SK-N-SH treated with all-trans-retinoic acid at 6 μM for 48 hours (cell line): ENCODE measurements around the gene DOK5.

Experiments
- ATAC-seq: fragments of 200-7000 bp; cut with Tn5 transposase; 3 replicates; pipeline ENCODE4 v1.9.1; 2020; ENCODE audit warnings: mild to moderate bottlenecking, moderate library complexity
- ARNTL ChIP-seq: fragments of 450-650 bp; formaldehyde crosslinking; IDR thresholded peaks from 2 replicates; pipeline ENCODE4 v1.5.0; 2020; ENCODE audit warnings: low read depth, mild to moderate bottlenecking, moderate library complexity, borderline replicate concordance
- BACH2 ChIP-seq: fragments of 250-450 bp; sonication (Bioruptor Pico); IDR thresholded peaks from 2 replicates; pipeline ENCODE4 v1.9.0; 2021; ENCODE audit warnings: mild to moderate bottlenecking, borderline replicate concordance
- CREB5 ChIP-seq: fragments of 250-450 bp; sonication (Bioruptor Pico); IDR thresholded peaks from 2 replicates; pipeline ENCODE4 v1.5.1; 2020; ENCODE audit warnings: low read depth, mild to moderate bottlenecking, moderate library complexity
- CSDC2 ChIP-seq: fragments of 250-450 bp; sonication (Bioruptor Pico); IDR thresholded peaks from 2 replicates; pipeline ENCODE4 v1.5.0; 2020; ENCODE audit warnings: mild to moderate bottlenecking, moderate library complexity
- ESRRG ChIP-seq: fragments of 250-450 bp; sonication (Bioruptor Pico); IDR thresholded peaks from 2 replicates; pipeline ENCODE4 v1.6.1; 2021; ENCODE audit warnings: mild to moderate bottlenecking
- GLIS3 ChIP-seq: fragments of 250-450 bp; sonication (Bioruptor Pico); IDR thresholded peaks from 2 replicates; pipeline ENCODE4 v1.5.0; 2020; ENCODE audit warnings: mild to moderate bottlenecking, moderate library complexity
- ISL1 ChIP-seq: fragments of 250-450 bp; sonication (Bioruptor Pico); IDR thresholded peaks from 2 replicates; pipeline ENCODE4 v2.1.2; 2022; ENCODE audit warnings: mild to moderate bottlenecking, moderate library complexity
- OSR1 ChIP-seq: fragments of 250-450 bp; sonication (Bioruptor Pico); IDR thresholded peaks from 2 replicates; pipeline ENCODE4 v1.8.0; 2022; ENCODE audit warnings: moderate library complexity, mild to moderate bottlenecking, inconsistent platforms
- PPARA ChIP-seq: fragments of 250-450 bp; sonication (Bioruptor Pico); IDR thresholded peaks from 2 replicates; pipeline ENCODE4 v1.5.0; 2020; ENCODE audit warnings: mild to moderate bottlenecking, borderline replicate concordance
- RARB ChIP-seq: fragments of 250-450 bp; sonication (Bioruptor Pico); IDR thresholded peaks from 2 replicates; pipeline ENCODE4 v1.8.0; 2021; ENCODE audit warnings: mild to moderate bottlenecking, moderate library complexity
- SNAI2 ChIP-seq: fragments of 250-450 bp; sonication (Bioruptor Pico); IDR thresholded peaks from 2 replicates; pipeline ENCODE4 v1.5.0; 2020; ENCODE audit warnings: mild to moderate bottlenecking, moderate library complexity
- TCF4 ChIP-seq: fragments of 250-450 bp; sonication (Bioruptor Pico); IDR thresholded peaks from 2 replicates; pipeline ENCODE4 v1.8.0; 2021; ENCODE audit warnings: mild to moderate bottlenecking, moderate library complexity, borderline replicate concordance
- ZC3H10 ChIP-seq: fragments of 250-450 bp; sonication (Bioruptor Pico); IDR thresholded peaks from 2 replicates; pipeline ENCODE4 v1.5.1; 2021; ENCODE audit warnings: mild to moderate bottlenecking, moderate library complexity
- ZFP30 ChIP-seq: fragments of 450-650 bp; formaldehyde crosslinking; IDR thresholded peaks from 2 replicates; pipeline ENCODE4 v1.5.0; 2022; ENCODE audit warnings: mild to moderate bottlenecking, moderate library complexity
- ZNF565 ChIP-seq: fragments of 450-650 bp; formaldehyde crosslinking; conservative IDR thresholded peaks from 2 replicates; pipeline ENCODE4 v1.5.0; 2020; ENCODE audit warnings: low read depth, mild to moderate bottlenecking, moderate library complexity
- ZNF70 ChIP-seq: fragments of 450-650 bp; formaldehyde crosslinking; IDR thresholded peaks from 2 replicates; pipeline ENCODE4 v1.5.0; 2020; ENCODE audit warnings: mild to moderate bottlenecking, moderate library complexity
- ZNF8 ChIP-seq: fragments of 450-650 bp; formaldehyde crosslinking; IDR thresholded peaks from 2 replicates; pipeline ENCODE4 v1.5.0; 2020; ENCODE audit warnings: mild to moderate bottlenecking, moderate library complexity
- TF ChIP-seq, protein P1 (sequence below): fragments of 250-450 bp; sonication (Bioruptor Pico); IDR thresholded peaks from 2 replicates; pipeline ENCODE4 v1.5.0; 2020; ENCODE audit warnings: mild to moderate bottlenecking, moderate library complexity
- TF ChIP-seq, protein P2 (sequence below): fragments of 250-450 bp; sonication (Bioruptor Pico); IDR thresholded peaks from 2 replicates; pipeline ENCODE4 v1.5.1; 2021; ENCODE audit warnings: mild to moderate bottlenecking, moderate library complexity
- TF ChIP-seq, protein P3 (sequence below): fragments of 250-450 bp; sonication (Bioruptor Pico); IDR thresholded peaks from 2 replicates; pipeline ENCODE4 v1.8.0; 2021; ENCODE audit warnings: low read depth, mild to moderate bottlenecking, moderate library complexity, borderline replicate concordance

The DOK5 gene

DNA sequence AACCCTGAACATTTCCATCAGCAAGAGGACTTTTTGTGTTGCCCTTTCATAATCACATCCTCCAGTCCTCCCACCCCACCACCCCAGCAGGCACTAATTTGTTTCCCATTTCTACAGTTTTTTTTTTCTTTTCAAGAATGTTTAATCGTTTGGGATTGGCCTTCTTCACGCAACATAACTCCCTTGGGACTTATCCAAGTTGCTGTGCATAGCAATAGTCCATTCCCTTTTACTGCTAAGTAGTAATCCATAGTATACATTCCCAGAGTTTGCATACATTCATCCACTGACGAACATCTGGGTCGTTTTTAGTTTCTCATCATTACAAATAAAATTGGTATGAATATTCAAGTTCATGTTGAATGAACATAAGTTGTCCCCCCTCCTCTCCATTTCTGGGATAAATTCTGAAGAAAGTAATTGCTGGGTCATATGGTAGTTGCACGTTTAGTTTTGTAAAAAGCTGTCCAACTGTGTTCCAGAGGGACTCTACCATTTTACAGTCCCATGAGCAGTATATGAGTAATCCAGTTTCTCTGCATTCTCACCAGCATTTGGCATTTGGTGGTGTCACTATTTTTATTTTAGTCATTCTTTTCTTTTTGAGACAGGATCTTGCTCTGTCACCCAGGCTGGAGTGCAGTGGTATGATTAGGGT lies 90.8 kb downstream of the DOK5 start (continued):
- TF ChIP-seq PPARA (CRISPR knock-in tag), result no peak
- TF ChIP-seq ZC3H10 (CRISPR knock-in tag), result no peak
- no peak for TF ChIP-seq CSDC2 (CRISPR knock-in tag)
- TF ChIP-seq, protein P1, sequence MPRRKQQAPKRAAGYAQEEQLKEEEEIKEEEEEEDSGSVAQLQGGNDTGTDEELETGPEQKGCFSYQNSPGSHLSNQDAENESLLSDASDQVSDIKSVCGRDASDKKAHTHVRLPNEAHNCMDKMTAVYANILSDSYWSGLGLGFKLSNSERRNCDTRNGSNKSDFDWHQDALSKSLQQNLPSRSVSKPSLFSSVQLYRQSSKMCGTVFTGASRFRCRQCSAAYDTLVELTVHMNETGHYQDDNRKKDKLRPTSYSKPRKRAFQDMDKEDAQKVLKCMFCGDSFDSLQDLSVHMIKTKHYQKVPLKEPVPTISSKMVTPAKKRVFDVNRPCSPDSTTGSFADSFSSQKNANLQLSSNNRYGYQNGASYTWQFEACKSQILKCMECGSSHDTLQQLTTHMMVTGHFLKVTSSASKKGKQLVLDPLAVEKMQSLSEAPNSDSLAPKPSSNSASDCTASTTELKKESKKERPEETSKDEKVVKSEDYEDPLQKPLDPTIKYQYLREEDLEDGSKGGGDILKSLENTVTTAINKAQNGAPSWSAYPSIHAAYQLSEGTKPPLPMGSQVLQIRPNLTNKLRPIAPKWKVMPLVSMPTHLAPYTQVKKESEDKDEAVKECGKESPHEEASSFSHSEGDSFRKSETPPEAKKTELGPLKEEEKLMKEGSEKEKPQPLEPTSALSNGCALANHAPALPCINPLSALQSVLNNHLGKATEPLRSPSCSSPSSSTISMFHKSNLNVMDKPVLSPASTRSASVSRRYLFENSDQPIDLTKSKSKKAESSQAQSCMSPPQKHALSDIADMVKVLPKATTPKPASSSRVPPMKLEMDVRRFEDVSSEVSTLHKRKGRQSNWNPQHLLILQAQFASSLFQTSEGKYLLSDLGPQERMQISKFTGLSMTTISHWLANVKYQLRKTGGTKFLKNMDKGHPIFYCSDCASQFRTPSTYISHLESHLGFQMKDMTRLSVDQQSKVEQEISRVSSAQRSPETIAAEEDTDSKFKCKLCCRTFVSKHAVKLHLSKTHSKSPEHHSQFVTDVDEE, result no peak
- TF ChIP-seq SNAI2, result no peak
- no peak for TF ChIP-seq CREB5 (CRISPR knock-in tag)
- no peak for TF ChIP-seq GLIS3

- TF ChIP-seq BACH2 (CRISPR knock-in tag), result no peak
- no peak for TF ChIP-seq ZNF8
- no peak for TF ChIP-seq RARB
- TF ChIP-seq CREB5 (CRISPR knock-in tag), result no peak
- TF ChIP-seq ZNF565 (CRISPR knock-in tag), result no peak
- no peak for ATAC-seq
These were observed 95.2 kb downstream of the DOK5 start for GRCh38 chr20:54570561-54570960.

GRCh38 chr20:54572665-54573435 lies 97.5 kb downstream of the DOK5 start:
- TF ChIP-seq ESRRG (CRISPR knock-in tag) (no peak), PPARA (CRISPR knock-in tag) (no peak), SNAI2 (no peak), ZNF70 (CRISPR knock-in tag) (no peak), ZNF565 (CRISPR knock-in tag) (no peak), BACH2 (CRISPR knock-in tag) (no peak), ISL1 (CRISPR knock-in tag) (no peak), ZNF8 (no peak), RARB (no peak), CREB5 (CRISPR knock-in tag) (no peak), OSR1 (CRISPR knock-in tag) (no peak), CSDC2 (CRISPR knock-in tag) (no peak)
- TF ChIP-seq, protein P1, result no peak
- ATAC-seq, result no peak

GRCh38 chr20:54573838-54574237 lies 98.4 kb downstream of the DOK5 start:
- ATAC-seq, result no peak
- no peak for TF ChIP-seq ZNF8
- no peak for TF ChIP-seq BACH2 (CRISPR knock-in tag)
- no peak for TF ChIP-seq ARNTL (CRISPR knock-in tag)
- no peak for TF ChIP-seq TCF4 (CRISPR knock-in tag)
- TF ChIP-seq SNAI2, result no peak
- TF ChIP-seq, protein P2, sequence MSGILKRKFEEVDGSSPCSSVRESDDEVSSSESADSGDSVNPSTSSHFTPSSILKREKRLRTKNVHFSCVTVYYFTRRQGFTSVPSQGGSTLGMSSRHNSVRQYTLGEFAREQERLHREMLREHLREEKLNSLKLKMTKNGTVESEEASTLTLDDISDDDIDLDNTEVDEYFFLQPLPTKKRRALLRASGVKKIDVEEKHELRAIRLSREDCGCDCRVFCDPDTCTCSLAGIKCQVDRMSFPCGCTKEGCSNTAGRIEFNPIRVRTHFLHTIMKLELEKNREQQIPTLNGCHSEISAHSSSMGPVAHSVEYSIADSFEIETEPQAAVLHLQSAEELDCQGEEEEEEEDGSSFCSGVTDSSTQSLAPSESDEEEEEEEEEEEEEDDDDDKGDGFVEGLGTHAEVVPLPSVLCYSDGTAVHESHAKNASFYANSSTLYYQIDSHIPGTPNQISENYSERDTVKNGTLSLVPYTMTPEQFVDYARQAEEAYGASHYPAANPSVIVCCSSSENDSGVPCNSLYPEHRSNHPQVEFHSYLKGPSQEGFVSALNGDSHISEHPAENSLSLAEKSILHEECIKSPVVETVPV (CRISPR knock-in tag), result no peak
- TF ChIP-seq ZNF565 (CRISPR knock-in tag), result no peak
- TF ChIP-seq RARB, result no peak
- no peak for TF ChIP-seq ZC3H10 (CRISPR knock-in tag)
- no peak for TF ChIP-seq ZNF70 (CRISPR knock-in tag)
- no peak for TF ChIP-seq OSR1 (CRISPR knock-in tag)
- TF ChIP-seq GLIS3, result no peak
- TF ChIP-seq, protein P3, sequence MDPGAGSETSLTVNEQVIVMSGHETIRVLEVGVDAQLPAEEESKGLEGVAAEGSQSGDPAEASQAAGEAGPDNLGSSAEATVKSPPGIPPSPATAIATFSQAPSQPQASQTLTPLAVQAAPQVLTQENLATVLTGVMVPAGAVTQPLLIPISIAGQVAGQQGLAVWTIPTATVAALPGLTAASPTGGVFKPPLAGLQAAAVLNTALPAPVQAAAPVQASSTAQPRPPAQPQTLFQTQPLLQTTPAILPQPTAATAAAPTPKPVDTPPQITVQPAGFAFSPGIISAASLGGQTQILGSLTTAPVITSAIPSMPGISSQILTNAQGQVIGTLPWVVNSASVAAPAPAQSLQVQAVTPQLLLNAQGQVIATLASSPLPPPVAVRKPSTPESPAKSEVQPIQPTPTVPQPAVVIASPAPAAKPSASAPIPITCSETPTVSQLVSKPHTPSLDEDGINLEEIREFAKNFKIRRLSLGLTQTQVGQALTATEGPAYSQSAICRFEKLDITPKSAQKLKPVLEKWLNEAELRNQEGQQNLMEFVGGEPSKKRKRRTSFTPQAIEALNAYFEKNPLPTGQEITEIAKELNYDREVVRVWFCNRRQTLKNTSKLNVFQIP (CRISPR knock-in tag), result no peak
- no peak for TF ChIP-seq ZFP30 (CRISPR knock-in tag)
- TF ChIP-seq ESRRG (CRISPR knock-in tag), result no peak
